ENCODE measurements around the gene NDUFS5.
"Not testable (repeated sequence)": the region's sequence is repeated elsewhere in the genome, so short reads cannot be mapped to it uniquely, and the experiment has no call there.

The NDUFS5 gene

GRCh38 chr1:39003281-39003680 lies 22.9 kb upstream of the NDUFS5 start:
- DNase-seq (ENCODE audit: extremely low spot score) = no peak
- ChIA-PET CTCF (no interaction called here), POLR2A (interaction anchor here (0.7 to 1.4 kb wide), 2 partner anchors 23 to 130 kb away, joined by 3 read pairs; partner anchors contain the start of genes MYCBP and NDUFS5)
- no peak for TF ChIP-seq HDGF (IDR thresholded peaks at IDR 0.05; ENCODE audit: borderline replicate concordance)
- no peak for TF ChIP-seq NFRKB (IDR thresholded peaks at IDR 0.05)
- TF ChIP-seq L3MBTL2 (conservative IDR thresholded peaks at IDR 0.05) = no peak
- no peak for TF ChIP-seq FOXK2 (IDR thresholded peaks at IDR 0.05)
- no peak for TF ChIP-seq SP1 (IDR thresholded peaks at IDR 0.05)
- TF ChIP-seq LEF1 (IDR thresholded peaks at IDR 0.05; ENCODE audit: borderline replicate concordance) = no peak
- no peak for TF ChIP-seq ZNF384 (IDR thresholded peaks at IDR 0.05)
- TF ChIP-seq ARNT (IDR thresholded peaks at IDR 0.05) = no peak
- TF ChIP-seq, protein P1, sequence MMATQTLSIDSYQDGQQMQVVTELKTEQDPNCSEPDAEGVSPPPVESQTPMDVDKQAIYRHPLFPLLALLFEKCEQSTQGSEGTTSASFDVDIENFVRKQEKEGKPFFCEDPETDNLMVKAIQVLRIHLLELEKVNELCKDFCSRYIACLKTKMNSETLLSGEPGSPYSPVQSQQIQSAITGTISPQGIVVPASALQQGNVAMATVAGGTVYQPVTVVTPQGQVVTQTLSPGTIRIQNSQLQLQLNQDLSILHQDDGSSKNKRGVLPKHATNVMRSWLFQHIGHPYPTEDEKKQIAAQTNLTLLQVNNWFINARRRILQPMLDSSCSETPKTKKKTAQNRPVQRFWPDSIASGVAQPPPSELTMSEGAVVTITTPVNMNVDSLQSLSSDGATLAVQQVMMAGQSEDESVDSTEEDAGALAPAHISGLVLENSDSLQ (IDR thresholded peaks at IDR 0.05) = no peak
- TF ChIP-seq FOXM1 (IDR thresholded peaks at IDR 0.05; ENCODE audit: borderline replicate concordance) = no peak
- TF ChIP-seq CTBP1 (IDR thresholded peaks at IDR 0.05; ENCODE audit: borderline replicate concordance) = no peak
- no peak for TF ChIP-seq FOXA1 (IDR thresholded peaks at IDR 0.05)
- no peak for TF ChIP-seq SUZ12 (IDR thresholded peaks at IDR 0.05)

DNA sequence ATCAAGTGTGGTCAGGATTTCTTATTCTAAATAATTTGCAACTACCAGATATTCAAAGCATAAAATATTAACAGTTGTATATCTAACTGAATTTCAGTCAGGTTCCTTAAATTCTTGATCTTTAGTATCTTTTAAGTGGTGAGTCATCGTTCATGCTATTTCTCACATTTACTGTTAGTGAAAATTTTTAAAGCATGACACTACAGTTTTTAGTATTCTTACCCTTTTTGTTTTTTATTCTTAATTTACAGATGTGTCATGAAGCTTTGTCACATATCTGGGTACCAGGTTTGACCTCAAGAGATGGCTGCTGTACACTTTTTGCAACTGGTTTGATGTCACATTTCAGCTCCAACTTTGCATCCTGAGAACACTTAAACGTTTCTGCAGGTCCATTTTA lies 22.4 kb upstream of the NDUFS5 start:
- ChIA-PET POLR2A (interaction anchor here (1.3 kb wide), 1 partner anchor 22 kb away, joined by 4 read pairs; the partner anchor contains the start of gene NDUFS5), CTCF (no interaction called here)
- TF ChIP-seq, protein P1 (IDR thresholded peaks at IDR 0.05) = no peak
- TF ChIP-seq FOXA1 (IDR thresholded peaks at IDR 0.05) (no peak), CTBP1 (IDR thresholded peaks at IDR 0.05; ENCODE audit: borderline replicate concordance) (no peak), HDGF (IDR thresholded peaks at IDR 0.05; ENCODE audit: borderline replicate concordance) (no peak)
- DNase-seq (ENCODE audit: extremely low spot score) = no peak

DNA sequence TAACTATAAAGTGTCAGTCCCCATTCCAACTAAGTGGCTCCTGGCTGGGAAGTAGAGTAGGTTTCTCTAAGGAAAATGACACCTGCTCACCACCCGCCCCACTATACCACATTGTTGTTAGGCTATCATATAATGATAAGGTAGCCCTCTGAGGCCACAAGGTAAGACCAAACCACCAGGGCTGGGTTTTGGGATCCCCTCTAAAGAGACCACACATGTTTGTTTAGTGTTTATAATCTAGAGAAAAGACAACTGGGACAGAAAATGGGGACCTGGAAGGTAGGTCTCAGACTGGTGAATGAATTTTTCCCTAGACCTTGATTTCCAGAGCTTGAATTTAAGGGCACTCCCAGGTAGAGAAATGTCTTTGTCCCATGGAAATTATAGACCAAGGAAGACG lies 19.9 kb upstream of the NDUFS5 start:
- no peak for DNase-seq (ENCODE audit: extremely low spot score)
- ChIA-PET POLR2A (no interaction called here), CTCF (no interaction called here)
- TF ChIP-seq HDGF (IDR thresholded peaks at IDR 0.05; ENCODE audit: borderline replicate concordance) (no peak), BHLHE40 (IDR thresholded peaks at IDR 0.05; ENCODE audit: borderline replicate concordance) (no peak), FOXK2 (IDR thresholded peaks at IDR 0.05) (no peak), FOXM1 (IDR thresholded peaks at IDR 0.05; ENCODE audit: borderline replicate concordance) (no peak), ARNT (IDR thresholded peaks at IDR 0.05) (no peak), SP1 (IDR thresholded peaks at IDR 0.05) (no peak), CTBP1 (IDR thresholded peaks at IDR 0.05; ENCODE audit: borderline replicate concordance) (no peak), ELF4 (IDR thresholded peaks at IDR 0.05) (no peak), L3MBTL2 (conservative IDR thresholded peaks at IDR 0.05) (no peak), NFRKB (IDR thresholded peaks at IDR 0.05) (no peak), LEF1 (IDR thresholded peaks at IDR 0.05; ENCODE audit: borderline replicate concordance) (no peak), TARDBP (IDR thresholded peaks at IDR 0.05) (no peak), ZNF384 (IDR thresholded peaks at IDR 0.05) (no peak), SUZ12 (IDR thresholded peaks at IDR 0.05) (no peak), FOXA1 (IDR thresholded peaks at IDR 0.05) (no peak)
- TF ChIP-seq, protein P1 (IDR thresholded peaks at IDR 0.05) = no peak

DNA sequence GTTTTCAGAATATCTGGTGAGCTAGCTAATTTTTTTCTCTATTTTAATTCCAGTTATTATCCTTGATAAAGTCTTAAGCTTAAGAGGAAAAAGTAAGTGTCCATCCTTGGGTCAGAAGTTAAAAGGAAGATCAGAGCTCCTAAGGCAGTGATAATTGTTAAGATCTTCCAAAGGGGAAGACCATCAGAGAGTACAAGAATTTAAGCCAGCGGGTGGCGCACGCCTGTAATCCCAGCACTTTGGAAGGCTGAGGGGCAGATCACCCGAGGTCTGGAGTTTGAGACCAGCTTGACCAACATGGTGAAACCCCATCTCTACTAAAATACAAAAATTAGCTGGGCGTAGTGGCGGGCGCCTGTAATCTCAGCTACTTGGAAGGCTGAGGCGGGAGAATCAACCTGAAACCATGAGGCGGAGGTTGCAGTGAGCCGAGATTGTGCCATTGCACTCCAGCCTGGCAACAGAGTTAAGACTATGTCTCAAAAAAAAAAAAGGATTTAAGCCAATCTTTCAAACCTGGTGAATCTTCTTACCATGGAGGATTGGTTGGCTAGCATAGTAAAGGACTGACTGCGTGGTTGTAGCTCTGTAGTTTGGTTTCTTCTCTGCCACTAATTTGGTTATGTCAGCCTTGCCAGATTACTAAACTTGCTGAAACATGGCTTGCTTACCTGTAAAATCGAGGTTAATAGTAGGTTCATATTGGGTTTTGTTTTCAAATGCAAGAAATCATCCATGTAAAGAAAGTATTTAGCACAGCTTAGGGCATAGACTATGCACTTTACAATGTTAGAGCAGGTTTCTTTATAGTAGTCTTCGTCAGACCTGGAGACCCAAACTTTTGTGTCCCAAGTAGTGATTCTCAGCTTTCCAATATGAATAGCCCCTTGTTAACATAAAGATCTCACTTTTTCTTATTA lies 19.2 kb upstream of the NDUFS5 start:
- POLR2A ChIA-PET = no interaction called here
- no peak for DNase-seq (ENCODE audit: extremely low spot score)
- CTCF ChIA-PET = no interaction called here
- no peak for TF ChIP-seq FOXA1 (IDR thresholded peaks at IDR 0.05)
- no peak for TF ChIP-seq NFRKB (IDR thresholded peaks at IDR 0.05)
- TF ChIP-seq SUZ12 (IDR thresholded peaks at IDR 0.05) = no peak
- TF ChIP-seq ELF4 (IDR thresholded peaks at IDR 0.05) = no peak
- no peak for TF ChIP-seq CTBP1 (IDR thresholded peaks at IDR 0.05; ENCODE audit: borderline replicate concordance)
- TF ChIP-seq HDGF (IDR thresholded peaks at IDR 0.05; ENCODE audit: borderline replicate concordance) = no peak
- no peak for TF ChIP-seq FOXK2 (IDR thresholded peaks at IDR 0.05)
- TF ChIP-seq SP1 (IDR thresholded peaks at IDR 0.05) = no peak
- no peak for TF ChIP-seq LEF1 (IDR thresholded peaks at IDR 0.05; ENCODE audit: borderline replicate concordance)
- TF ChIP-seq ZNF384 (IDR thresholded peaks at IDR 0.05) = no peak
- TF ChIP-seq L3MBTL2 (conservative IDR thresholded peaks at IDR 0.05) = no peak
- TF ChIP-seq FOXM1 (IDR thresholded peaks at IDR 0.05; ENCODE audit: borderline replicate concordance) = no peak
- TF ChIP-seq ARNT (IDR thresholded peaks at IDR 0.05) = no peak
- TF ChIP-seq TARDBP (IDR thresholded peaks at IDR 0.05) = no peak
- TF ChIP-seq BHLHE40 (IDR thresholded peaks at IDR 0.05; ENCODE audit: borderline replicate concordance) = no peak
- TF ChIP-seq, protein P1 (IDR thresholded peaks at IDR 0.05) = no peak

- POLR2A ChIA-PET = interaction anchor here (2.6 kb wide), 1 partner anchor 12 kb away, joined by 21 read pairs; the partner anchor contains the start of gene NDUFS5
- DNase-seq (ENCODE audit: extremely low spot score); CTCF ChIA-PET: not testable (repeated sequence)
These were observed 11.2 kb upstream of the NDUFS5 start for GRCh38 chr1:39014956-39015355.

Data from HEK293T (cell line).